ENCODE data around the gene TCF12. TPM values are rescaled to one million over a fixed set of nuclear protein-coding genes. Genes with fewer than 3 reads are reported as not detected.

Gene TCF12
- total RNA-seq, 1 donor from 2014 or later, result 164 TPM

- H3K9me3 Mint-ChIP-seq (ENCODE audit: unreplicated experiment), result no peaks in the 10 kb centered on the region
- peaks cover 21% of the 10 kb centered on the region for H3K4me1 Mint-ChIP-seq (ENCODE audit: unreplicated experiment)
- no peaks in the 10 kb centered on the region for H3K27me3 Mint-ChIP-seq (ENCODE audit: unreplicated experiment)
- no peak overlapping the region for H3K27ac Mint-ChIP-seq (ENCODE audit: unreplicated experiment)
- H3K36me3 Mint-ChIP-seq (ENCODE audit: unreplicated experiment), result no peaks in the 10 kb centered on the region
- no peak for TF ChIP-seq CTCF (IDR thresholded peaks at IDR 0.05)
- no peak overlapping the region for H3K4me3 Mint-ChIP-seq (ENCODE audit: unreplicated experiment)
- DNase-seq (ENCODE audit: extremely low spot score, unreplicated experiment), result no peak
Measured at GRCh38 chr15:57309856-57310760, 391.7 kb downstream of the TCF12 start.

GRCh38 chr15:57310876-57311275, 392.4 kb downstream of the TCF12 start:
- no peak for TF ChIP-seq CTCF (IDR thresholded peaks at IDR 0.05)
- Mint-ChIP-seq H3K9me3 (ENCODE audit: unreplicated experiment) (no peaks in the 10 kb centered on the region), H3K4me3 (ENCODE audit: unreplicated experiment) (no peak overlapping the region), H3K36me3 (ENCODE audit: unreplicated experiment) (no peaks in the 10 kb centered on the region), H3K4me1 (ENCODE audit: unreplicated experiment) (peaks cover 19% of the 10 kb centered on the region), H3K27ac (ENCODE audit: unreplicated experiment) (no peak overlapping the region), H3K27me3 (ENCODE audit: unreplicated experiment) (no peaks in the 10 kb centered on the region)
- DNase-seq (ENCODE audit: extremely low spot score, unreplicated experiment), result no peak

GRCh38 chr15:57312006-57312317, 393.5 kb downstream of the TCF12 start:
- Mint-ChIP-seq H3K9me3 (ENCODE audit: unreplicated experiment) (no peaks in the 10 kb centered on the region), H3K4me1 (ENCODE audit: unreplicated experiment) (peaks cover 12% of the 10 kb centered on the region), H3K36me3 (ENCODE audit: unreplicated experiment) (no peaks in the 10 kb centered on the region), H3K27ac (ENCODE audit: unreplicated experiment) (no peak overlapping the region), H3K4me3 (ENCODE audit: unreplicated experiment) (no peak overlapping the region), H3K27me3 (ENCODE audit: unreplicated experiment) (no peaks in the 10 kb centered on the region)
- no peak for DNase-seq (ENCODE audit: extremely low spot score, unreplicated experiment)
- no peak for TF ChIP-seq CTCF (IDR thresholded peaks at IDR 0.05)

DNA sequence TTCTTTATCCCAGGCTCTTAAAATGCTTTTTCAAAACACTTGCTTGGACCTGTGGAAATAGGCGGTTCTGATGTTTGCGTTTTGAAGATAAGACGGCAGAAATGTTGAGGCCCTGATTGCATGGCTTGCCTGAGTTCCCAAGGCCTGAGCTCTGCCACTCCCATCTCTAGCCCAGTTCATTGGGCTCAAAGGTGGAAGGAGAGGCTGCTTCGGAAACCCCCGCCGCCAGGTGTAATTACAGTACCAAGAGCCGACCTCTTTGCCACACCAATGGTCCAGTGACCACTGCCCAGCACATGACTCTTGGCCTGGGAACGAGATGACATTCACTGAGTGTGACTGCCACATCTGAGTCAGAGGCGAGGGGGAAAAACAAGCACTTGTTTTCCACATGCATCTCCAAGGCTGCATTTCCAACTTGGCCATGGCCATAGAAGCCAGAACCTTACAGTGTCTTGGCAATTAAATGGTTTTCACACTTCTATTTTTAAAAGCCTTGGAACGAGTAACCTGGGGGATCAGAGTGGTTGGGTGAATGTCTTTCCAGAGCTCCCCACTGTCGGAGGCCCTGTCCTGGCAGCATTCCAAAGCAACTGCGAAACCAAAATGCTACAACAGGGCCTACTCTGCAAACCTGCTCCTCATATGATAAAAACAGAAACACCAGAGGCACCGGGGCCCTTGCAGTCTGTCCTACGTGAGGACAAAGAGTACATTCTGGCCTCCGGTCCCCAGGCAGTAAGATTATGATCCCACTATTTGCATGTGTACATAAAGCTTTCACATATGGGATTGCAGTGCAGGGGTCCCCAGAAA, 394.1 kb downstream of the TCF12 start:
- no peak for TF ChIP-seq CTCF (IDR thresholded peaks at IDR 0.05)
- no peak for DNase-seq (ENCODE audit: extremely low spot score, unreplicated experiment)
- H3K27me3 Mint-ChIP-seq (ENCODE audit: unreplicated experiment), result no peaks in the 10 kb centered on the region
- no peaks in the 10 kb centered on the region for H3K36me3 Mint-ChIP-seq (ENCODE audit: unreplicated experiment)
- no peak overlapping the region for H3K4me3 Mint-ChIP-seq (ENCODE audit: unreplicated experiment)
- no peak overlapping the region for H3K27ac Mint-ChIP-seq (ENCODE audit: unreplicated experiment)
- H3K4me1 Mint-ChIP-seq (ENCODE audit: unreplicated experiment), result peaks cover 6% of the 10 kb centered on the region
- no peaks in the 10 kb centered on the region for H3K9me3 Mint-ChIP-seq (ENCODE audit: unreplicated experiment)

DNA sequence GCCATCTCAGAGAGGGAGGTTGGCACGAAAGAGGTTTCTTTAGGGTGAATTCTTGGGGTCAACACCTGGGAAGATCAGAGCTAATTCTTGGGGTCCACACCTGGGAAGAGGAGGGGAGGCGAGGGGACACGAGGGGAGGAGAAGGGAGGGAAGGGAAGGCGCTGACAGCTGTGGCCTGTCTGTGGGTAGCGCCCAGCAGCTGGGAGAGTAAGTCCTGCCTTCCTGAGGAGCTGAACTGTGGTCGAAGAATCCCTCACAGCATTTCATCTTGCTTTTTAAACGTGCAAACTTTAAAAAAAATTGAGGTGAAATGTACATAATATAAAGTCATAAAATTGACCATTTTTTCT, 394.7 kb downstream of the TCF12 start:
- H3K4me3 Mint-ChIP-seq (ENCODE audit: unreplicated experiment), result no peak overlapping the region
- H3K27ac Mint-ChIP-seq (ENCODE audit: unreplicated experiment), result no peak overlapping the region
- H3K4me1 Mint-ChIP-seq (ENCODE audit: unreplicated experiment), result peaks cover 2% of the 10 kb centered on the region
- no peak for TF ChIP-seq CTCF (IDR thresholded peaks at IDR 0.05)
- H3K9me3 Mint-ChIP-seq (ENCODE audit: unreplicated experiment), result no peaks in the 10 kb centered on the region
- no peaks in the 10 kb centered on the region for H3K27me3 Mint-ChIP-seq (ENCODE audit: unreplicated experiment)
- no peak for DNase-seq (ENCODE audit: extremely low spot score, unreplicated experiment)
- no peaks in the 10 kb centered on the region for H3K36me3 Mint-ChIP-seq (ENCODE audit: unreplicated experiment)

Data from osteocyte (in vitro differentiated cells).